ENCODE measurements around the gene KRTAP10-12.

Gene KRTAP10-12

DNA sequence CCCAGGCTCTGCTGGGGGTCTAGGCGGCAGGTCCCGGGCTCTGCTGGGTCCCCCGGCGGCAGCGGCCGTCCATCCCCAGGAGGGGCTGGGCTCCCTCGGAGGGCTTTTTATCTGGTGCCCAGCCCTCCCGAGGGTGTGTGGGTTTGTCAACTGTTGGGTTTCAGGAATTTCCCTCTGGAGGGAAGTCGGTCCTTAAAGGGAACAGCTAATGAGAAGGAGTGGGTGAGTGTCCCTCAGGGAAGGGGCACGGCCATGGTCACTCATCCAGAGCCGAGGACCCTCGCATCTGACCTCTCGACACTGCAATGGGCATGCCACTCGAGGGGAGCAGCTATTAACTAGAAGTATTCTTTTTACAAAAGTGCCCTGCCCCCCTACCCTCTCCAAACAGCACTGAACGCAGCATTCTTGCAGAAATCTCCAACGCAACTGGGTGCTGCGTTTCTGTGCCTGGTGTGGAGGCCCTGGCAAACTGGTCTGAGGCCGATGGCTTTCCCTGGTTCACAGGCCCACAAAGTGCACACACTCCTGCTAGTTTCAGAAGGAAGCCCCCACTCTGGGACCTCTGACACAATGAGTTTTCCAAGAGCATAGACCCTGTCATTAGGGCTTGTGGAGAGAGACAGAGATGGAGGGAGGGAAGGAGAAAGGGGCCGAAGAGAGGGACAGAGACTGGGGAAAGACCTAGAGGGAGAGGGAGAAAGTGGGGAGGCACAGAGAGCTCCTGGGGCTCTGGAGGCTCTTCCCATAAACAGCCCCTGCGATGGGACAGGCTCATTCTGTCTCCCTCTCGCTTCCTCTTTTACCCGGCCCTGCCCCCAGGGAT, 15.4 kb downstream of the KRTAP10-12 start:
- DNase-seq, result no peak

DNA sequence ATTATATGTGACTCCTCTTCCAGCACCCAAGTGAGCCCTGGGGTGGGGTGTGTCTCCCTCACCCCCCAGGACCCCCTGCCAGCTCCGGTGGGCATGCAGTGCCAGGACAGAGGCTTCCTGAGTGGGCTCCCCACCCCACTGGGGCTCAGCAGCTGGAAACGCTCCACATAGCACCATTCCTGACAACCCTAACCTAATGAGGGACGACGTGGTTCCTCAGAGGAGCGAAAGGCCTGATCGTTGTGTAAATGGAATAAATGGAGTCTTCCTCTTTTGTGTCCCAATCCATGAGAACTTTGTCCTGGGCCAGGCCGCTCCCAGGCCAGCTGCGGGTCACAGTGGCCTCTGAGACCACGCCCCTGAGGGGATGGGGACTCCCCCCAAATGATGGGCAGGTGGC, 16.2 kb downstream of the KRTAP10-12 start:
- no peak for DNase-seq

- no peak for DNase-seq
Observed at GRCh38 chr21:44713846-44714245, 16.9 kb downstream of the KRTAP10-12 start.

- DNase-seq, result no peak
Observed at GRCh38 chr21:44714905-44715304, 17.9 kb downstream of the KRTAP10-12 start.

DNA sequence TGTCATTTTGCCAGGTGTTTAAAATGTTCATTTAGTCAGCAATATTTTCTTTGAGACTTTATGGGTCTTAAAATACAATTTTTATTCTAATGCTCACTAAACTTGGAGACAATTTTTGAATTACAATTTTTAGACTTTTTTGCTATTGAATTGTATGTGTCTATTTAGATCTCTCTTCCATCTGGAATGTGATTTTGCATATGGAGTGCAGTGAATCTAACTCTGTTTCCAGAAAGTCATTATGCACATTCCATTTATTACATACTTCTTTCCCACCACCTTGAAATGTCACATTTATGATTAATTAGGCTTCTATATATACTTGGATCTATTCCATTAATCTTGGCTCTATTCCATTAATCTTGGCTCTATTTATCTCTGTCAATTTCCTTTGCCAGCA, 20.0 kb downstream of the KRTAP10-12 start:
- no peak for DNase-seq

DNA sequence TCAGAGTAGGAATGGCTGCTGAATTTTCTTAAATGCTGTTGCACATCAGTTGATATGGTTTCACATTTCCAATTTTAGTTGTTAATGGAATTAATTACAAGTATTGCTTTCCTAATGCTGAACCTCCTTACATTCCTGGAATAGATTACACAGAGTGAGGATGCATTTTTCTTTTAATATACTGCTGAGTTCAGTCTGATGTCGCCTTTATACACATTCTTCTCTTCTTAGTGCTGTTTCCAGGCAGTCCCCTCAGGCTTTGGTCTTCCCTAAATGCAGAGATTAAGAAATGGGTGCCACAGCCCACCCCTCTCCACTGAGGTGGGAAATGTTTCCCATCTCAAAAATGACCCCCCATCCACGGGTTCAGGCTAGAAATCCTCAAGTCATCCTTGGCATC, 21.1 kb downstream of the KRTAP10-12 start:
- no peak for DNase-seq

DNA sequence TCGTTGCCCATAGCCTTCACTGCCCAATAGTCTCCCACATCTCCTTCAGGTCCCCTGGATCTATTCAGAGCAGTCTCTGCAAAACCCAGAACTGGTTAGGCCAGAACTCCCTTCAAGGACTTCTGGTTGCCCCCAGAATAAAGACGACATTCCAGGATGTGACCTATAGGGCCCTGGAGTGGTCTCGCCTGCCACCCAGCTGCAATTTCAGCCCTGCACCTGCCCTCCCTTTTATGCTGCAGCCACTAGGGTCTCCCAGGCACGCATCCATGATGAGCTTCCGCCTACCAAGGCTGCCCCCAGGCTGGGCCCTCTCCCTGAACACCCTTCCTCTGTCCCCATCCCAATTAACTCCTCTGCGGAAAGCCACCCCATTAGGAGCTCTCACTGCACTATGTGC, 21.6 kb downstream of the KRTAP10-12 start:
- DNase-seq, result no peak

GRCh38 chr21:44720170-44720569, 23.2 kb downstream of the KRTAP10-12 start:
- DNase-seq, result no peak

DNA sequence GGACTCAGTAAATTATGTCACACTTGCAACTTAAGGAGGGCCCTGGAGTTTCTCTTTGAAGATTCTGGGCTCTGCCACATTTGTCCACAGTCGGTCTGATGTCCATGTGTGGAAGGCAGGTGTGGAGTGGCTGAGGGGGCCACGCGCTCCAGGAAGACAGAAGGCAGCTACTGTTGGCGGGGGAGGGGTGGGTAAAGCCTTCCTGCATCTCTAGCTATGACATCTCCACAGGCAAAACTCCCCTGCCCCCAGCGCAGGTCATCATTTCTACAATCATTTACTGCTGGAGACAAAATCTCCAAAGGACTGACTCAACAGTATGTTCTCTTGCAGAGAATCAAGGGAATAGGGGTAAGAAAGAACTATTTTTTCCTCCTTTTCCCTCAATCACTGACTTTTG, 25.8 kb downstream of the KRTAP10-12 start:
- DNase-seq, result no peak

DNA sequence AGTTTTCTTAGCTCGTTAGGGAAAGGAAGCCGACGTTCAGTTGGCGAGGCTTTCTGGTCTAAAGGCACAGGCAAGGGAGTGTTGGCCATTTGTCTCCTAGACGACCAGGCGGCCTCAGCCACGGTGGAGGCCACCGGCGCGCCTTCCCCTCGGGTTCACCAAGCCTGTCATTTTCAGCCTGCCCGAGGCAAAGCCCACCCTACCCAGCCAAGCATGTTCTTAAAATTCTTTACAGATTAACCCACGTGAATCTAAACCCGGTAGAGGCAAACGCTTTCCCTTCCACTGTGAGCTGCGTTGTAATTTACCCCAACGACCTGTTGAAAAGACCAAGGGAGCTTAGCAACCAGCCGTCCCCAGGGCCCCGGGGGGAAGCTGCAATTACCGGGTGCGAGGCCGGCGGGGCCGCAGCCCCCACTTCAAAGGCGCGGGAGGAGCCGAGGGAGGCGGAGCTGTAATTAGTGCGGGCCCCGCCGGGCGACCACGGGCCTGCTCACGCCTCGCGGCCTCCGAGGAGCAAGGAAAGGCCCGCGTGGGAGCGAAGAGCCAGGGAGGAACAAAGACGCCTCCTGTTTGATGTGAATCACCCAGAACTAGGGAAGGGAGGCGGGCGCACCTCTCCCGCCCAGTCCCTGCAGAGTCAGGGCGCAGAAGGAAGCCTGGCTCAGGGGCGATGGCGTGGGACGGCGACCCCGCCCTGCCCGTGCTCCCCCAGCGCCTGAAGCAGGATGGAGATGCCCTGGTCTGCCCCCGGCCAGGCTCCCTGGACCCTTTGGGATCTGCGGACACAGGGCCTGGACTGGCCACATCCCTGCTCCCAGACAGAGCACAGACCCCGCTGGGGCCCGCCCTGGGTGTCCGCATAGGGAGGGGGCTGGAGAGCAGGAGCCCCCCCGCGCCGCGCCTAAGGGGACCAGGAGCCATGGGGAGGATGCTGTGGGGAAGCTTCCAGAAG, 26.5 kb downstream of the KRTAP10-12 start:
- DNase-seq, result no peak

GRCh38 chr21:44724196-44724595, 27.2 kb downstream of the KRTAP10-12 start:
- DNase-seq, result no peak

DNA sequence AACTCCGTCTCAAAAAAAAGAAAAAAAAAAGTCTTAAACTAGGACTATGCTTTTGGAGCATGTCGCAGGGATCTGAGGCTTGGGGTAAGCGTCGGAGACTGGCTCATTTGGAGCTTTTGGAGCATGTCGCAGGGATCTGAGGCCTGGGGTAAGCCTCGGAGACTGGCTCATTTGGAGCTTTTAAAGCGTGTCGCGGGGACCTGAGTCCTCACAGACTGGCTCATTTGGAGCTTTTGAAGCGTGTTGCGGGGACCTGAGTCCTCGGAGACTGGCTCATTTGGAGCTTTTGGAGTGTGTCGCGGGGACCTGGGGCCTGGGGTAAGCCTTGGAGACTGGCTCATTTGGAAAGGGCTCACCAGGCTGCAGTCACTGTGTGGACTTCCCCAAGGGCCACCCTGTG, 28.0 kb downstream of the KRTAP10-12 start:
- DNase-seq, result no peak

DNA sequence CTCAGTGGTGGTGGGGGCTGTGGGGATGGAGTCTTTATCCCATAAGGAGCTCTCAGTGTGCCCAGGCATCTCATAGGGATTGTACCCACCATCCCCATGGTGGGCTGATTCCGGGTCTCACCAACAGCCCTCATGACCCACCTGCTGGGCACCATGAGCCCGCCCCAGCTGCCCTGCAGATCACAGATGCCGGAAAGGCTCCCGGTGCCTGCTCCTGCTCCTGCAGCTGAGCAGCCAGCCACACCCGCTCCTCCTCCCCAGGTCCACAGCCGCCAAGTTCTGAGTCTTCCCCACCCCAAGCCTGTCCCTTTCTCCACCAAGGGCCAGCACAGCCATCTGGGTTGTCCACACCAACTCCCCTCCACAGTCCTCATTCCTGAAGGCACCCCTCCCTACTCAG, 29.9 kb downstream of the KRTAP10-12 start:
- DNase-seq, result no peak

DNA sequence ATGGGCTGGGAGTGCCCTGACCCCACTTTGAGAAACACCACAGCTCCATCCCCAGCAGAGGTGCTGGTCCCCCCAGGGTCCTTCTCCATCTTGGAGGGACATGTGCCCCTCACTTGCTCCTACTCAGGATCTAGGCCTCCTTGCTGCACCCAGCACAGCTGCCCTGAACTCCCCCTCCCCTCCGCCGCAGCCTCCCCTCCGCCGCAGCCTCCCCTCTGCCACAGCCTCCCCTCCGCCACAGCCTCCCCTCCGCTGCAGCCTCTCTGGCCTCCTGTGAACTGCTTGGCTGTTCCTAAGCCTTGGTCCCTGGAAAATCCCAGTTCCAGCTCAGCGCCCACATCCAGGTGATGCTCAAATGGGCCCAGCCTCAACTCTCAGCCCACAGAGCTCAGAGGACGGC, 30.3 kb downstream of the KRTAP10-12 start:
- DNase-seq, result no peak

DNA sequence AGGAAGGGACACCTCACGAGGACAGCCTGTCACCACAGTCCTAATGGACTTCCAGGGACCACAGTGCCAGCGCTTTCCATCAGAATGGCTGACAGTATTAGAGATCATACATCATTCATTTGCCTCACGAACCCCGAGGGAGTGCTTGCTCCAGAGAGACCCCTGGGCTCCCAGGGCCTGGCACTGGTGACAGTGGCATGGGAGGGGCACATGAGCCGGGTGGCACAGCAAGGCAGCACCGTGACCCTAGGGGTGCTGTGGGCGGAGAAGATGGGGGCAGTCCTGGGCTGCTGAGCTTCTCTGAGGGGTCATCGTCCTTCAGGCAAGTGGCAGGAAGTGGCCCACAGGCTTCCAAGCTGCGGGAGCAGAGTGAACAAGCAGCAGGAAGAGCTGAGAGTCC, 30.8 kb downstream of the KRTAP10-12 start:
- DNase-seq, result no peak

DNA sequence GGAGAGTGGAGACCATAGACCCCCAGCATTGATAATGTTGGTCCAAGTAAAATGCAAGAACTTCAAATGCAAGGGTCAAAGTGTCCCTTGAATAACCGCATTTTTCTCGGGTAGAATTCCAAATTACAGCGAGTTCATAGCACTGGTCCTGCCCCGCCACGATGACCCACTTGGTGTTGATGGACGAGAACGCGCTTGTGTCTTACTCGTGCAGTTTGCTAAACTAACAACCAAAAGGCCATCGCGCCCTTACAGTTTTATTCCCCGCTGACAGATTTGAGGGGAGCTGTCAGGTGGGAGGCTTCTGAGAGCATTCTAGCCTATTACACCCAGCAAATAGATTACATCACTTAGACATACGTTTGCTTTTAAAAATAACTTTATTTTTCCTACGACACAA, 31.7 kb downstream of the KRTAP10-12 start:
- DNase-seq, result no peak

- DNase-seq, result no peak
Observed at GRCh38 chr21:44729336-44730027, 32.5 kb downstream of the KRTAP10-12 start.

DNA sequence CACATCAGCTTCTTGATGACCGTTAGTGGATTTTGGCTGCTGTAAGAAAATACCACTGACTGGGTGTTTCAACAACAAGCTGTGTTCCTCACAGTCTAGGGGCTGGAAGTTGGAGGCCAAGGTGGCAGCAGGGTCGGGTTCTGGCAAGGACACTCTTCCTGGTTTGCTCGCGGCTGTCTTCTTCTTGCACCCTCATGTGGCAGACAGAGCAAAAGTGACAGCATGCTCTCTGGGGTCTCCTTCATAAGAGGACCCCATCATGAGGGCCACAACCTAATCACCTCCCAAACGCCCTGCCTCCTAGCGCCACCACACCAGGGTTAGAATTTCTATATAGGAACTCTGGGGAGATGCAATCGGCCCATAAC, 33.0 kb downstream of the KRTAP10-12 start:
- no peak for DNase-seq

DNA sequence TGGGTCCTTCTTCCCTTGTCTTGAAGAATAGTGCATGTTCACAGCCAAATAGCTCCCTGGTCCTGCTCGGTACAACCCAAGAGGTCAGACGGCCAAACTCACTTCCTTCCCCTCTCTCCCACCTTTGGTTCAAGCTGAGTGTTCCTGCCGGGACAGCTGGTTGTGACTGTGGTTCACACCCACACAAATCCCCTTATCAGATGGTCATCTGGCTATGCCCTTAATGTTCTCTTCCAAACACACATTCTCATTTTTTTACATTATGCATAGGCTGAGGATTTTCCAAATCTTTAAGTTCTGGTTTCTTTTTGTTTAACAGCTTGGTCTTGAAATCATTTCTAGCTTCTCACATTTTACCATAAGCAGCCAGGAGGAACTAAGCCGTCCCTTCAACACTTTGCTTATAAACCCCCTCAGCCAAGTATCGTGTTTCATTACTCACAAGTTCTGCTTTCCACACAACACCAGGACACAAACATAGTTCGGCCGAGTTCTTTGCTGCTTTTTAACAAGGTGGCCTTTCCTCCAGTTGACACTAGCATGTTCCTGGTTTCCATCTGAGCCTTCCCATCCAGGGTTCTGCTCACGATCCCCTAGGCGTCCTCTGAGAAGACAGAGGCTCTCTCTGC, 34.1 kb downstream of the KRTAP10-12 start:
- DNase-seq, result no peak

DNA sequence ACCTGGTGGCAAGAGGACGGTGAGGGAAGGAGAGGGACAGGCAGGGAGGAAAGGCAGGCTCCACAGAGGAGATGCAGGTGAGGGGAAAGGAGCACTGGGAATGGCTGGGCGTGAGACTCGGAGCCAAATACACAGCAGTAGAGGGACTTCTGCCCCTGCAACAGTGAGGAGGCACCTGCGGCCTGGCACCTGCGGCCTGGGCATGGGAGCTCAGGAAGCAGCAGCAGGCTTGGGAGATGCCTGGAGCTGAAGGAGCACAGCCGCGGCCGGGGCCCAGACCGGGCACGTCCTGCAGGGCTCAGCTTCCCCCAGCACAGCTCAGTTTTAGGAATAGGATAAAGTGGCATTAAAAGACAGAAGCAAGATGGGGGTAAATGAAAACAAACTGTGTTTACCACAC, 35.3 kb downstream of the KRTAP10-12 start:
- no peak for DNase-seq

DNA sequence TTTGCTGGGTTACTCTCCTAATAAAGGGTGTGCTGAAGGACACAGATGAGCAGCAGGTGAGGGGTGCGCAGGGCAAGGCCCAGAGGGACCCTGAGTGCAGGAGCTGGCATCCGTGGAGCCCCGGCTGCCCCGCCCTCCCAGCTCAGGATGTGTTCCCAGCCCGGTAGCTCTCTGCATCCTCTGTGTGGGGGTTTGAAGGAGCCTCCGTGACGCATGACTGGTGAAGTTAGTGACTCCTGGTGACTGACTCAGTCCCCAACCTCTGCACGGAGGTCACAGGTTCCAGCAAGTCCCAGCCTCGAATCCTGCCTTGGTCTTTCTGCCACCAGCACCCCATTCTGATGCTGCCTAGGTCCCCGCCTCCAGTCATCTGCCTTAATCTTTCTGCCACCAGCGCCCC, 36.0 kb downstream of the KRTAP10-12 start:
- no peak for DNase-seq

- no peak for DNase-seq
Observed at GRCh38 chr21:44734026-44734745, 37.2 kb downstream of the KRTAP10-12 start.
